ENCODE data around the gene TDRD9.

GRCh38 chr14:104023325-104024055, 95.2 kb downstream of the TDRD9 start:
- TF ChIP-seq CTCF (IDR thresholded peaks at IDR 0.05; ENCODE audit: low read depth, low read length) (no peak), MAX (IDR thresholded peaks at IDR 0.05; ENCODE audit: low read depth, low read length) (no peak), MYC (IDR thresholded peaks at IDR 0.05; ENCODE audit: low read depth, low read length) (no peak)
